Gastroesophageal sphincter (tissue), 3 donors: ENCODE measurements around the gene AVPR2.

Experiments used
- EP300 ChIP-seq: sonication (generic); formaldehyde crosslinking; IDR thresholded peaks from one replicate; pipeline ENCODE4 v1.6.1; 2017; ENCODE audit warnings: antibody characterized with exemption, mild to moderate bottlenecking
- POLR2AphosphoS5 ChIP-seq: sonication (generic); formaldehyde crosslinking; IDR thresholded peaks from one replicate; pipeline ENCODE4 v1.6.1; 2017; ENCODE audit warnings: antibody characterized with exemption
- TF ChIP-seq, protein P1 (sequence below), 4 experiments: fragments of 200-600 bp in 2 of 4; fragments of 450-650 bp in 2 of 4; sonication (generic) in 1 of 4; IDR thresholded peaks; one replicate each; pipeline ENCODE4 v1.5.1; 2017 to 2019; ENCODE audit warnings: antibody characterized with exemption in 4 of 4, mild to moderate bottlenecking in 2 of 4, moderate library complexity in 2 of 4

DNA sequence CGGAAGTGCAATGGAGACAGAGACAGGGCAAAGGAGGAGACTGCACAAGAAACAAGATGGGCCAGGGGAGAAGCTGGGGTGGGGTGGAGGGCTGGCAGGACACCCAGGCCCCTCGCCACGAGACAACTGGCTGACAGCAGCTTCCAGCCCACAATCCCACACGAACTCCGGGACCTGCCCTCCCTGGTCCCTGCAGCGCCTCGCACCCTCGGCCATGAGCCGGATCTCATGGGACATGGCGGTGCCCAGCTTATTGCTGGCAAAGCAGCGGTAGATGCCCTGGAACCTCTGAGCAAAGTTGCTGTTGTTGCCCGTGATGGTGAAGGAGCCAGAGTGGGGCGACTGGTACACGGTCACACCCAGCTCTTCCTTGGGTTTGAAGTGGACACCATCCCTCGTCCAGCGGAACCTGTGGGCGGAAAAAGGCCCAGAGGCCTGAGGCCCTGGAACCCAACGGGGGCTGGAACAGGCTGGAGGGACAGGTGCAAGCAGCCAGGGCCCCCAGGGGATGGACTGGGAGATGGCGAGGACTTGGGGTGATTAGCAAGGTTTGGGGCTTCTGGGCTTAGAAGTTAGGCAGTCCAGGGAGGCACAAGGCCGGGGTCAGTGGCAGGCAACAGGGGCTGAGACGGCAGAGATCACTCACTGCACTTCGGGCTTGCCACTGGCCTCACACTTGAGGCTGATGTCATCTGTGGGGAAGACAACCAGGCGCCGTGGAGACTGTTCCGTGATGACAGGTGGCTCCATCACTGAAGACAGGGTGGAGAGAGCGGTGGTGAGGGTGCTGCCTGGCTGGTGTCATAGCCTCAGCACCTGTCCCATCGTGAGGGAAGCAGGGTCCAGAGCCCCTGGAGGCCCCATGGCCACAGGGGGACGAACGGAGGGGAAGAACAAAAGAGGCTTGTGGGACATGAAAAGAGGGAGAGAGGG lies 32.3 kb upstream of the AVPR2 start:
- TF ChIP-seq, protein P1, sequence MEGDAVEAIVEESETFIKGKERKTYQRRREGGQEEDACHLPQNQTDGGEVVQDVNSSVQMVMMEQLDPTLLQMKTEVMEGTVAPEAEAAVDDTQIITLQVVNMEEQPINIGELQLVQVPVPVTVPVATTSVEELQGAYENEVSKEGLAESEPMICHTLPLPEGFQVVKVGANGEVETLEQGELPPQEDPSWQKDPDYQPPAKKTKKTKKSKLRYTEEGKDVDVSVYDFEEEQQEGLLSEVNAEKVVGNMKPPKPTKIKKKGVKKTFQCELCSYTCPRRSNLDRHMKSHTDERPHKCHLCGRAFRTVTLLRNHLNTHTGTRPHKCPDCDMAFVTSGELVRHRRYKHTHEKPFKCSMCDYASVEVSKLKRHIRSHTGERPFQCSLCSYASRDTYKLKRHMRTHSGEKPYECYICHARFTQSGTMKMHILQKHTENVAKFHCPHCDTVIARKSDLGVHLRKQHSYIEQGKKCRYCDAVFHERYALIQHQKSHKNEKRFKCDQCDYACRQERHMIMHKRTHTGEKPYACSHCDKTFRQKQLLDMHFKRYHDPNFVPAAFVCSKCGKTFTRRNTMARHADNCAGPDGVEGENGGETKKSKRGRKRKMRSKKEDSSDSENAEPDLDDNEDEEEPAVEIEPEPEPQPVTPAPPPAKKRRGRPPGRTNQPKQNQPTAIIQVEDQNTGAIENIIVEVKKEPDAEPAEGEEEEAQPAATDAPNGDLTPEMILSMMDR (IDR thresholded peaks at IDR 0.05) = no peak
- TF ChIP-seq POLR2AphosphoS5 = no peak
- no peak for TF ChIP-seq EP300
